Activated CD8-positive, alpha-beta memory T cell treated with anti-CD3 and anti-CD28 coated beads for 24 hours (primary cell): ENCODE measurements around the gene ZNF32.
"Not testable (repeated sequence)": the region's sequence is repeated elsewhere in the genome, so short reads cannot be mapped to it uniquely, and the experiment has no call there.

Experiments used
- DNase-seq: peaks from one replicate; pipeline ENCODE4 v3.0.0-alpha.2; 2020

The ZNF32 gene

GRCh38 chr10:43622038-43622437 is 26.6 kb downstream of the ZNF32 start:
- no peak for DNase-seq

- no peak for DNase-seq
Observed at GRCh38 chr10:43619368-43619767, 29.3 kb downstream of the ZNF32 start.

- DNase-seq, result no peak
Observed at GRCh38 chr10:43616697-43617370, 31.8 kb downstream of the ZNF32 start.

GRCh38 chr10:43610636-43611035 is 38.0 kb downstream of the ZNF32 start:
- no peak for DNase-seq

GRCh38 chr10:43607199-43607573 is 41.5 kb downstream of the ZNF32 start:
- DNase-seq, result no peak

- DNase-seq, result peak; percentile 89
Observed at GRCh38 chr10:43606323-43607198, 42.1 kb downstream of the ZNF32 start, which contains the start of gene ZNF485. Gene ZNF485, plus strand, starts transcription at chr10:43606438. Its CDS starts 613 bp downstream, at chr10:43607051.

- DNase-seq, result no peak
Observed at GRCh38 chr10:43605850-43606322, 42.8 kb downstream of the ZNF32 start.

- DNase-seq, result not testable (repeated sequence)
Observed at GRCh38 chr10:43601576-43601975, 47.1 kb downstream of the ZNF32 start.

GRCh38 chr10:43599333-43599732 is 49.3 kb downstream of the ZNF32 start:
- DNase-seq, result no peak

GRCh38 chr10:43598446-43598845 is 50.2 kb downstream of the ZNF32 start:
- DNase-seq, result no peak

GRCh38 chr10:43596546-43596945 is 52.1 kb downstream of the ZNF32 start:
- no peak for DNase-seq

- peak; percentile 64 for DNase-seq
Observed at GRCh38 chr10:43595739-43596298, 52.9 kb downstream of the ZNF32 start.

GRCh38 chr10:43594944-43595589 is 53.6 kb downstream of the ZNF32 start:
- peak; percentile 63 for DNase-seq
